ENCODE measurements around the gene MED13L.

Gene MED13L

DNA sequence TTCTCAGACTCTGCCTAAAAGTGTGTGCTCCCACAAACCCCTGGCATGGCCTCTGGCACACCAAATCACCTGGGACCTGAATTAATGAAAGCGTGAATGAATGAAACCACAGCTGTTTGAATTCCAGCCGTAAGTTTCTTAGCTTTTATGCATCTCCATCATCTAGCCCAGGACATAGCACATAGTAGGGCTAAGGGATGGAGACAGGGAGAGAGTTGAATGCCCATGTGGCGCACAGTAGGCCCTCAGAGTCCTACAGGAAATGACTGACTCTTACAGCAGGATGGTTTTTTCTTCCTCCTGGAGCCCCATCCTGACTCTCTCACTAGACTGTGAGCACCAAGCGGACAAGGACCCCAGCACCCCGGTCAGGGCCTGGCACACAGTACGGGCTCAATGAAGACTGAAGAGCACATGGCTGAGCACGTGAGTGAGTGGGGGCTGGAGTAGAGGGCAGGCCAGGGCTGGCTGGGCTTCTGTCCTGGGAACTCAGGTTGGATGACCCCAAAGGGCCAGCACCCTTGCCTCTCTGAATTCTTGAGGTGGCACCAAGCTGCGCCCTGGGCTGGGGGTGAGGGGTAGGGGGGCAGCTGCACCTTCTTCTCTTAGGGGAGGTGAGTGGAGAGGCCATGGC, 351.3 kb downstream of the MED13L start:
- no peak for DNase-seq (ENCODE audit: low read depth, low spot score)
- H3K4me3 ChIP-seq (ENCODE audit: low read length): no peak overlapping the region

DNA sequence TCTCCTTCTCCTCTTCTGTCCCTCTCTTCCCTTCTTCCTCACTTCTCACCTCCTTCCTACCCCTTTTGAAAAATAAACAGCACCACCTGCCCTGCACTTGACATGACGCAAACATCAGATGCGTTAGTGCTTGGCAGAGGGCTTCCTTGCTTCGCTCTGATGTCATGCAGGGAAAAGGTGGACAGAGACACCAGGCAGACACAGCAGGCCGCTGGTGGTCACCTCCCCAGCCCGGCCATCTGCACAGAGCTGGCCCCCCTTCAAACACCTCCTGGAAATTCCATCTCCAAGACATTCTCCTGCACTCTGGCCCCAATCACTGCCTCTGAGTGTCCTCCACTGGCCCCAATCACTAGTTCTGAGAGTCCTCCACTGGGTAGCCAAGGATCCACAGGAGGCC, 353.6 kb downstream of the MED13L start:
- DNase-seq (ENCODE audit: low read depth, low spot score): no peak
- no peak overlapping the region for H3K4me3 ChIP-seq (ENCODE audit: low read length)

- DNase-seq (ENCODE audit: low read depth, low spot score): peak; percentile 38
- no peak overlapping the region for H3K4me3 ChIP-seq (ENCODE audit: low read length)
Observed at GRCh38 chr12:115922952-115923564, 354.4 kb downstream of the MED13L start.

DNA sequence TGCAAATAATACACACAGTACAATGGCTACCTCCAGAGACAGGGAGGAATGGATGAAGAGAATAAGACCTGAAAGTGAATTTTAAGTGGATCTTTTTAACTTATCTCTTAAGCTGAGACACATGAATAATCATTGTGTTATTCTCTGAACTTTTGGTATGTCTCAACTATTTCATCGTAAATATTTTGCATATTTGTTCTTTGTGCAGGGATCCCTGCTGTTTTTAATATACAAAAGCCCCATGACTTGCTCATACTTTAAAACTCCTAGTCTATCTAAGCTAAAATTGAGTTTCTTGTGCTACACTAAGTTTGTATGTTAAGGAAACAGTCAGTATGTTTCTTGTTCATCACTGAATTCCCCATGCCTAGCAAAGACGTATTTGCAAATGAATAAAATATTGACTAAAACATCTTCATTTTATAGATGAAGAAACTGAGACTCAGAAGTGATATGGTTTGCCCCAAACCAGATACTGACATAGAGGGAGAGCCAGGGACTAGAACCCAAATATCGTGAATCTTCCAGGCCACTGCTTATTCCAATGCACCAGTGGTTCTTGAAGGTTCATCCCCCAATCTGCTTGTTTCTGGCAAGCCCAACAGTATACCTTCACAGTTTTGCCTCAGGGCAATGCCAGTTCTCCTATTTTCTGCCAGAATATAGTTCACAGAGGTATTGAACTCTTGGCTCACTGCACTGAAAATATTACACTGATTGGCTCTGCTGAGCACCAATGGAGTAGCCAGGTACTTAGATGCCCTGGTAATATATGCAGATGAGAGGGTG, 356.9 kb downstream of the MED13L start:
- no peak for DNase-seq (ENCODE audit: low read depth, low spot score)
- no peak overlapping the region for H3K4me3 ChIP-seq (ENCODE audit: low read length)

DNA sequence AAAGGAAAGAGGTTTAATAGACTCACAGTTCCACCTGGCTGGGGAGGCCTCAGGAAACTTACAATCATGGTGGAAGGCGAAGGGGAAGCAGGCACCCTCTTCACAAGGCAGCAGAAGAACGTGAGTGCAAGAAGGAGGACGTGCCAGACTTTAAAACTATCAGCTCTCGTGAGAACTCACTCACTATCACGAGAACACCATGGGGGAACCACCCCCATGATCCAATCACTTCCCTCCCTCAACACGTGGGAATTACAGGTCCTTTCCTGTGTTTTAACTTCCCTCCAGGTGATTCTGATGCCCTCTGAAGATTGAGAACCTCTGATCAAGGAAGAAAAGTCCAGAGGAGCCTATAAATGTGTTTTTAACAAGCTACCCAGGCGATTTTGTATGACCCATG, 358.7 kb downstream of the MED13L start:
- no peak for DNase-seq (ENCODE audit: low read depth, low spot score)
- H3K4me3 ChIP-seq (ENCODE audit: low read length): no peak overlapping the region

DNA sequence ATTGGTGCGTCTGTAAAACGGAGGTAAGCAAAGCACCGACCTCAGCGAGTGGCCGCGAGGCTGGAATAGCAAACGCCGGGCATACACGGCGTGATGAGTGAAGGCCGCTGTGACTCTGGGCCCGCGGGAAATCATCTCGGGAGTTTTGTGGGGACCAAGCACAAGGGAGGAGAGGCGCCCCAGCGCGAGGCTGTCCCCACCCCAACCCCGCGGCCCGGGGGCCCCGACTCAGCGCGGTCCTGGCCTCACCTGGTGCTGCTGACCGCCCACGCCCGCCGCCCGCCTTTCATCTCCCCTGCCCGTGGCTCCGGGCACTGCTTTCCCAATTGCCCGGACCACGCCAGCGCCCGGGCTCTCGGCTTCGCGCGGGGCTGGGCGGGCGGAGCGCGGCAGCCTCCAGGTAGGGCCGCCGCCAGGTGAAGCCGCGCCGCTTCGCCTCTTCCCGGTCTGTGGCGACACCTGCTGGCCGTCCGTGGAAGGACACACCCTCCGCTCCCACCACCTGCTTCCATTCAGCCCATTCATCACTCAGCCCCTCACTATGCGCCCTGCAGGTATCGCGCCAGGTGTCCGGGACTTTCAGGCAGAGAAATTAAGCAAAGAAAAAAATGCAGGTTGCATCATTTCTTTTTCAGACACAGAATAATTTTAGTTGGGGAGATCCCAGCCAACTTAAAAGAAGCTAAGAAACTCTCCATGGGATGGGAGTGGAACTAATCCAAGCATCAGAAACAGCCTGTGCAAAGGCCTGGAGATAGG, 360.4 kb downstream of the MED13L start:
- H3K4me3 ChIP-seq (ENCODE audit: low read length): no peak overlapping the region
- DNase-seq (ENCODE audit: low read depth, low spot score): peak; percentile 19

- no peak for DNase-seq (ENCODE audit: low read depth, low spot score)
- no peak overlapping the region for H3K4me3 ChIP-seq (ENCODE audit: low read length)
Observed at GRCh38 chr12:115914122-115914521, 363.4 kb downstream of the MED13L start.

DNA sequence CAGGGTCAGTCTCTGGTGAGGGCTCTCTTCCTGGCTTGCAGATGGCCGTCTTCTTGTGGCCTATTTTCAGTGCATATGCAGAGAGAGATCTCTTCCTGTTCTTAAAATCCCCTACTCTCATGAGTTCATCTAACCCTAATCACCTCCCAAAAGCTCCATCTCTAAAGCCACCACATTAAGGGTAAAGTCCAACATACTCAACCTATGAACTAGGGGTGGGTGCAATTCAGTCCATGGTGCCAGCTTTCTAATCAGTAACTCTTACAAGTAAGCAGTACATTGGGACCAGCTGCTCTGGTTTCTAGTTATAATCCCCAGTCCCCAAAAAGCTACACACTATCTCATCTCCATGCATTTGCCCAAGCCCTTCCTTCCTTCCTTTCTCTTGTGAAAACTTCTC, 365.1 kb downstream of the MED13L start:
- no peak overlapping the region for H3K4me3 ChIP-seq (ENCODE audit: low read length)
- no peak for DNase-seq (ENCODE audit: low read depth, low spot score)

DNA sequence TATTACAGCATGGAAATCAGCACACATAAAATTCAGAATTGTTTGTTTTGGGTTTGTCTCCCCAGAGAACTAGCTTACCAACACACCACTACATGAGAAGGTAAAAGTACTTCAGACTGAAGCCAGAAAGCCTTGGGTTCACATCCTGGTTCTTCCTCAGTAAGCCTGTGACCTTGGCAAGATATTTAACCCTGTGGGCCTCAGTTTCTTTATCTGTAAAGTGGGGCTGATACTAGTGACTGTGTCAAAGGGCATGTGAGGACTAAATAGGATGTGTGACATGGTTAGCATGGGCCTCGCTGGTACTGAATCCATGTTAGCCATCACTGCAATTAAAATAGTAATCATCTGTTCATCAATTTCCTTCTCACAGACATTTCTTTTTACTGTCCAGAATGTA, 366.1 kb downstream of the MED13L start:
- DNase-seq (ENCODE audit: low read depth, low spot score): no peak
- H3K4me3 ChIP-seq (ENCODE audit: low read length): no peak overlapping the region

DNA sequence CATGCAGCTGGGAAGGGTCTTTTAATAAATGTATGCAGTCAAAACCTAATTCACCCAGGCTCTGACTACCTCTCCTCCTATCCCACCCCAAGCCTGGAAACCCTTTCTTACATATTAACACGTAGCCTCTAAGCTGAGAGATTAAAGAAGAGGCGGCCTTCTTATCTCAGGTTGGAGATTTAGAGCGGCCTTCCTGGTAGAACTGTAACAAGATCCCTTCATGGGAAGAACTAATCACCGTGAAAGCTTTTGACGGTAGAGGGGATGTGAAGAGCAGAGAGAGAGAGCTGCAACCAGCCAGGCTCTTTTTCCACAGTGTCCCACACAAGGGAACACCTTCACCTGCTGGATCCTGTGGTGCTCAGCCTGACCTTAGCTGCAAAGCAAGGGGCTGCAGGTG, 367.4 kb downstream of the MED13L start:
- H3K4me3 ChIP-seq (ENCODE audit: low read length): no peak overlapping the region
- no peak for DNase-seq (ENCODE audit: low read depth, low spot score)
